ENCODE results near the gene GSE1. TPM values are rescaled to one million over a fixed set of nuclear protein-coding genes. Genes with fewer than 3 reads are reported as not detected.

The GSE1 gene
- polyA plus RNA-seq, 1 donor (not counting 4 experiments of a cell fraction or from before 2014, with no cell fraction given) = 5.0 TPM

- peaks cover 7% of the 10 kb centered on the region for H4K20me1 ChIP-seq (ENCODE audit: control insufficient read depth, extremely low read depth, insufficient read depth, low read length)
- no peaks in the 10 kb centered on the region for H3K9me3 ChIP-seq (ENCODE audit: control insufficient read depth, low read depth, low read length)
- no peaks in the 10 kb centered on the region for H3K9me1 ChIP-seq (ENCODE audit: control insufficient read depth, extremely low read depth, insufficient read depth, low read length)
- DNase-seq (ENCODE audit: low read depth, low spot score) (no peak), FAIRE-seq (no peak)
- H3K9ac ChIP-seq (ENCODE audit: control insufficient read depth, extremely low read depth, insufficient read depth, low read length) = no peak overlapping the region
- H3K4me2 ChIP-seq (ENCODE audit: control insufficient read depth, extremely low read depth, insufficient read depth, low read depth, low read length) = no peak overlapping the region
- peaks cover 0 to 12% of the 10 kb centered on the region in 2 experiments for H3K36me3 ChIP-seq (ENCODE audit: control insufficient read depth in 2 of 2, extremely low read depth in 1 of 2, insufficient read depth in 2 of 2, low read length in 2 of 2)
- no peaks in the 10 kb centered on the region for H3K79me2 ChIP-seq (ENCODE audit: control insufficient read depth, insufficient read depth, low read length)
- H3K27me3 ChIP-seq (ENCODE audit: control insufficient read depth, extremely low read depth, insufficient read depth, low read length) = no peaks in the 10 kb centered on the region
- H3K4me1 ChIP-seq (ENCODE audit: control insufficient read depth, extremely low read depth, insufficient read depth, low read length) = peaks cover 3% of the 10 kb centered on the region
- no peak overlapping the region for H2AFZ ChIP-seq (ENCODE audit: control insufficient read depth, low read length)
- TF ChIP-seq EZH2 (IDR thresholded peaks at IDR 0.05; ENCODE audit: low read length) (no peak), CTCF (optimal IDR thresholded peaks at IDR 0.05 in 1 of 3, IDR thresholded peaks at IDR 0.05 in 1 of 3, conservative IDR thresholded peaks at IDR 0.05 in 1 of 3; ENCODE audit: extremely low read depth in 1 of 3, insufficient read depth in 2 of 3, low read length in 3 of 3) (no peak)
- dilution Hi-C loops (cut with MboI; ENCODE audit: extremely low pct_ligation_motif_present, low sequenced_read_pairs) = no loop called here
- H3K4me3 ChIP-seq (ENCODE audit: control insufficient read depth in 2 of 3, extremely low read depth in 1 of 3, insufficient read depth in 2 of 3, low read depth in 1 of 3, low read length in 3 of 3) = no peak overlapping the region
- no peak overlapping the region for H3K27ac ChIP-seq (ENCODE audit: control insufficient read depth, insufficient read depth, low read length)
Measured at GRCh38 chr16:85651629-85652430, 38.7 kb downstream of the GSE1 start.

GRCh38 chr16:85652431-85653221, 39.5 kb downstream of the GSE1 start:
- dilution Hi-C loops (cut with MboI; ENCODE audit: extremely low pct_ligation_motif_present, low sequenced_read_pairs) = no loop called here
- DNase-seq (ENCODE audit: low read depth, low spot score) = no peak
- peaks cover 7% of the 10 kb centered on the region for H4K20me1 ChIP-seq (ENCODE audit: control insufficient read depth, extremely low read depth, insufficient read depth, low read length)

More at GRCh38 chr16:85652431-85653221, 39.5 kb downstream of the GSE1 start:
- Histone ChIP-seq H3K27me3 (ENCODE audit: control insufficient read depth, extremely low read depth, insufficient read depth, low read length) (no peaks in the 10 kb centered on the region), H3K79me2 (ENCODE audit: control insufficient read depth, insufficient read depth, low read length) (no peaks in the 10 kb centered on the region), H2AFZ (ENCODE audit: control insufficient read depth, low read length) (no peak overlapping the region), H3K4me1 (ENCODE audit: control insufficient read depth, extremely low read depth, insufficient read depth, low read length) (peaks cover 3% of the 10 kb centered on the region), H3K4me3 (ENCODE audit: control insufficient read depth in 2 of 3, extremely low read depth in 1 of 3, insufficient read depth in 2 of 3, low read depth in 1 of 3, low read length in 3 of 3) (no peak overlapping the region), H3K27ac (ENCODE audit: control insufficient read depth, insufficient read depth, low read length) (no peak overlapping the region), H3K9me3 (ENCODE audit: control insufficient read depth, low read depth, low read length) (no peaks in the 10 kb centered on the region), H3K4me2 (ENCODE audit: control insufficient read depth, extremely low read depth, insufficient read depth, low read depth, low read length) (no peak overlapping the region), H3K9me1 (ENCODE audit: control insufficient read depth, extremely low read depth, insufficient read depth, low read length) (no peaks in the 10 kb centered on the region), H3K36me3 (ENCODE audit: control insufficient read depth in 2 of 2, extremely low read depth in 1 of 2, insufficient read depth in 2 of 2, low read length in 2 of 2) (peaks cover 1 to 20% of the 10 kb centered on the region in 2 experiments), H3K9ac (ENCODE audit: control insufficient read depth, extremely low read depth, insufficient read depth, low read length) (no peak overlapping the region)
- TF ChIP-seq CTCF (optimal IDR thresholded peaks at IDR 0.05 in 1 of 3, IDR thresholded peaks at IDR 0.05 in 1 of 3, conservative IDR thresholded peaks at IDR 0.05 in 1 of 3; ENCODE audit: extremely low read depth in 1 of 3, insufficient read depth in 2 of 3, low read length in 3 of 3) = no peak
- TF ChIP-seq EZH2 (IDR thresholded peaks at IDR 0.05; ENCODE audit: low read length) = no peak
- no peak for FAIRE-seq

All from keratinocyte (primary cell).